ENCODE measurements around the gene ENDOD1. TPM values are rescaled to one million over a fixed set of nuclear protein-coding genes. Genes with fewer than 3 reads are reported as not detected.

Gene ENDOD1
- total RNA-seq, 1 experiment from 2014 or later, result 0.87 TPM

DNA sequence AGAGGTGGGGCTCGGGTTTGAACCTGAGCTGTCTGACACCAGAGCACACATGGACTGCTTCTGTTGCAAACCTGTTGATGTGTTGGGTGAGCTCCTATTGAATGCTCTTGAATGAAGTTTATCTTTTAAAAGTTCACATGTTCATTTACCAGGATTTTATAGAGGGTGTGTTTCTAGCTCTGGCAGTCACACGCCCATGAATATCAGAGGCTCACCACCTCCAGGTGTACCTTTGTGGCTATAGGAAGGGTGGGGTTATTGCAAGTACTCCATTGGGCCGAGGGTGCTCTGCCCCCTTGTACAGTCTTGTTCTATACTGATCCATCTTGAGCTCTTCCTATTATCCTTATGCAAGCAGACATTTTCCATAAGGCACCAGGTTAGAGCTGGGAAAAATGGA lies 9.2 kb downstream of the ENDOD1 start:
- H3K4ac ChIP-seq (ENCODE audit: low read depth, low read length), result no peak overlapping the region
- no peak overlapping the region for H3K18ac ChIP-seq (ENCODE audit: insufficient read length, low read depth, low read length)
- no peak overlapping the region for H3K27ac Mint-ChIP-seq
- no peak overlapping the region for H2BK20ac ChIP-seq (ENCODE audit: low read depth, low read length, poor library complexity, severe bottlenecking)
- DNase-seq, result no peak
- H2AK5ac ChIP-seq (ENCODE audit: insufficient read length, low read length), result no peak overlapping the region
- H3K56ac ChIP-seq (ENCODE audit: insufficient read length, low read depth, low read length), result no peak overlapping the region
- peaks cover 10% of the 10 kb centered on the region for H3K27me3 Mint-ChIP-seq (ENCODE audit: low read depth)
- no peaks in the 10 kb centered on the region for H4K20me1 ChIP-seq (ENCODE audit: control insufficient read depth, insufficient read depth, insufficient read length)
- no peaks in the 10 kb centered on the region for H3K79me1 ChIP-seq (ENCODE audit: insufficient read depth, low read depth, low read length, poor library complexity, severe bottlenecking)
- H3K23ac ChIP-seq (ENCODE audit: insufficient read length, low read depth, low read length), result no peak overlapping the region
- no peaks in the 10 kb centered on the region; a peak in 1 of 4 replicates for H3K4me1 Mint-ChIP-seq
- no peaks in the 10 kb centered on the region for H3K79me2 ChIP-seq (ENCODE audit: insufficient read depth, low read length)
- TF ChIP-seq, protein P1, sequence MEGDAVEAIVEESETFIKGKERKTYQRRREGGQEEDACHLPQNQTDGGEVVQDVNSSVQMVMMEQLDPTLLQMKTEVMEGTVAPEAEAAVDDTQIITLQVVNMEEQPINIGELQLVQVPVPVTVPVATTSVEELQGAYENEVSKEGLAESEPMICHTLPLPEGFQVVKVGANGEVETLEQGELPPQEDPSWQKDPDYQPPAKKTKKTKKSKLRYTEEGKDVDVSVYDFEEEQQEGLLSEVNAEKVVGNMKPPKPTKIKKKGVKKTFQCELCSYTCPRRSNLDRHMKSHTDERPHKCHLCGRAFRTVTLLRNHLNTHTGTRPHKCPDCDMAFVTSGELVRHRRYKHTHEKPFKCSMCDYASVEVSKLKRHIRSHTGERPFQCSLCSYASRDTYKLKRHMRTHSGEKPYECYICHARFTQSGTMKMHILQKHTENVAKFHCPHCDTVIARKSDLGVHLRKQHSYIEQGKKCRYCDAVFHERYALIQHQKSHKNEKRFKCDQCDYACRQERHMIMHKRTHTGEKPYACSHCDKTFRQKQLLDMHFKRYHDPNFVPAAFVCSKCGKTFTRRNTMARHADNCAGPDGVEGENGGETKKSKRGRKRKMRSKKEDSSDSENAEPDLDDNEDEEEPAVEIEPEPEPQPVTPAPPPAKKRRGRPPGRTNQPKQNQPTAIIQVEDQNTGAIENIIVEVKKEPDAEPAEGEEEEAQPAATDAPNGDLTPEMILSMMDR (conservative IDR thresholded peaks at IDR 0.05), result no peak
- no peak overlapping the region for H3K27ac ChIP-seq (ENCODE audit: insufficient read length, low read depth, low read length)
- no peak overlapping the region for H3T11ph ChIP-seq (ENCODE audit: low read length)
- no peaks in the 10 kb centered on the region; the same call in 1 of the 2 replicates for H3K4me1 ChIP-seq (ENCODE audit: insufficient read depth, low read length)
- H2BK15ac ChIP-seq (ENCODE audit: low read depth, low read length), result no peak overlapping the region
- H3K27me3 ChIP-seq (ENCODE audit: insufficient read depth, low read length), result no peaks in the 10 kb centered on the region
- H2BK5ac ChIP-seq (ENCODE audit: insufficient read length, low read length), result no peak overlapping the region
- no CpG with 5 or more reads among the region's 3 CpGs for WGBS (ENCODE audit: extremely low coverage, insufficient read length, low lambda C conversion rate)
- no peak overlapping the region for H3K14ac ChIP-seq (ENCODE audit: insufficient read depth, low read length)
- no peak overlapping the region for H4K91ac ChIP-seq (ENCODE audit: insufficient read length, low read depth, low read length)
- no peaks in the 10 kb centered on the region for H3K9me3 Mint-ChIP-seq
- no peaks in the 10 kb centered on the region for H3K9me3 ChIP-seq (ENCODE audit: control insufficient read depth, low read depth, low read length)
- no peak overlapping the region for H3K9ac ChIP-seq (ENCODE audit: extremely low read depth, insufficient read length, low read length)
- H3K4me2 ChIP-seq (ENCODE audit: insufficient read depth, insufficient read length, low read length), result no peak overlapping the region
- no peak overlapping the region for H2AFZ ChIP-seq (ENCODE audit: low read length)
- H2BK120ac ChIP-seq (ENCODE audit: low read depth, low read length, poor library complexity, severe bottlenecking), result no peak overlapping the region
- no peaks in the 10 kb centered on the region for H3K36me3 Mint-ChIP-seq (ENCODE audit: insufficient read depth in 1 of 3, low read depth in 3 of 3)
- no peak overlapping the region for H2BK12ac ChIP-seq (ENCODE audit: insufficient read length, low read depth, low read length)
- H3K23me2 ChIP-seq (ENCODE audit: insufficient read length, low read depth, low read length, poor library complexity, severe bottlenecking), result no peaks in the 10 kb centered on the region
- no peak overlapping the region for H3K4me3 Mint-ChIP-seq
- no peak overlapping the region for H4K5ac ChIP-seq (ENCODE audit: insufficient read length, low read depth, low read length)
- H4K8ac ChIP-seq (replicated peaks; ENCODE audit: insufficient read length, low read depth, low read length), result no peak overlapping the region

All from H9 (cell line).